Esophagus muscularis mucosa (tissue), 4 donors: ENCODE data around the gene ADCY7. TPM values are rescaled to one million over a fixed set of nuclear protein-coding genes. Genes with fewer than 3 reads are reported as not detected.

Experiments used
- DNase-seq: peaks from one replicate; pipeline ENCODE4 v3.0.0-alpha.2; 2017; ENCODE audit errors: extremely low spot score
- H3K27ac ChIP-seq, 4 donors: fragments of 200-600 bp; sonication (generic); replicated peaks in 1 of 4; 1 replicate in 3 of 4; 2 replicates in 1 of 4; pipeline ENCODE4 v1.5.1; 2016 to 2019; ENCODE audit warnings: mild to moderate bottlenecking in 1 of 4
- H3K27me3 ChIP-seq, 4 donors: fragments of 200-600 bp; sonication (generic); one replicate each; pipeline versions ENCODE4 v1.5.1 to v1.6.0; 2016 to 2019
- H3K36me3 ChIP-seq, 4 donors: fragments of 200-600 bp; sonication (generic); one replicate each; pipeline ENCODE4 v1.5.1; 2016 to 2019
- H3K4me1 ChIP-seq, 4 donors: fragments of 200-600 bp; sonication (generic); one replicate each; pipeline ENCODE4 v1.5.1; 2016 to 2019
- H3K4me3 ChIP-seq, 4 donors: fragments of 200-600 bp; sonication (generic); 1 replicate in 2 of 4; 2 replicates in 2 of 4; pipeline ENCODE4 v1.5.1; 2016 to 2019; ENCODE audit warnings: mild to moderate bottlenecking in 4 of 4, moderate library complexity in 1 of 4
- H3K9me3 ChIP-seq, 4 donors: fragments of 200-600 bp; sonication (generic); 1 replicate in 3 of 4; 2 replicates in 1 of 4; pipeline ENCODE4 v1.5.1; 2016 to 2019
- EP300 ChIP-seq: sonication (generic); formaldehyde crosslinking; IDR thresholded peaks from one replicate; pipeline ENCODE4 v1.6.1; 2017; ENCODE audit warnings: antibody characterized with exemption
- POLR2A ChIP-seq: fragments of 450-650 bp; IDR thresholded peaks from one replicate; pipeline ENCODE4 v1.6.1; 2017; ENCODE audit warnings: antibody characterized with exemption, moderate library complexity, mild to moderate bottlenecking, low read depth
- POLR2AphosphoS5 ChIP-seq, 2 donors: sonication (generic); formaldehyde crosslinking; IDR thresholded peaks; one replicate each; pipeline ENCODE4 v1.6.1; 2017; ENCODE audit warnings: antibody characterized with exemption in 2 of 2
- WGBS: methylation state at CpG from one replicate; pipeline ENCODE4 v1.1.5; 2018; 5-methylcytosine and 5-hydroxymethylcytosine counted together
- intact Hi-C: fragments of 100-400 bp; cut with DNase I; formaldehyde crosslinking; loops from one replicate; pipeline ENCODE4 v1.15.1; 2023
- total RNA-seq, 4 donors: library from RNA; depleted of rRNA; stranded (reverse); fragments of >200 nt; gene quantifications; one replicate each; pipeline versions ENCODE4 v1.1.0 to v1.2.1, GENCODE V29; 2016
- TF ChIP-seq, protein P1 (sequence below), 3 experiments: fragments of 200-600 bp in 2 of 3; fragments of 450-650 bp in 1 of 3; sonication (generic) in 2 of 3; IDR thresholded peaks; one replicate each; pipeline ENCODE4 v1.5.1; 2017 to 2019; ENCODE audit warnings: antibody characterized with exemption in 3 of 3, mild to moderate bottlenecking in 2 of 3, moderate library complexity in 1 of 3

ADCY7 gene
- total RNA-seq, 4 donors from 2014 or later, result 12.3 to 17.4 (median 15.6) TPM

GRCh38 chr16:50261707-50262235, 4.6 kb upstream of the ADCY7 start:
- Histone ChIP-seq H3K4me1 (peaks cover 8 to 40% (median 34%) of the 10 kb centered on the region in 4 donors), H3K36me3 (no peaks in the 10 kb centered on the region), H3K4me3 (no peak overlapping the region), H3K9me3 (no peaks in the 10 kb centered on the region), H3K27ac (no peak overlapping the region), H3K27me3 (no peaks in the 10 kb centered on the region)
- TF ChIP-seq, protein P1, sequence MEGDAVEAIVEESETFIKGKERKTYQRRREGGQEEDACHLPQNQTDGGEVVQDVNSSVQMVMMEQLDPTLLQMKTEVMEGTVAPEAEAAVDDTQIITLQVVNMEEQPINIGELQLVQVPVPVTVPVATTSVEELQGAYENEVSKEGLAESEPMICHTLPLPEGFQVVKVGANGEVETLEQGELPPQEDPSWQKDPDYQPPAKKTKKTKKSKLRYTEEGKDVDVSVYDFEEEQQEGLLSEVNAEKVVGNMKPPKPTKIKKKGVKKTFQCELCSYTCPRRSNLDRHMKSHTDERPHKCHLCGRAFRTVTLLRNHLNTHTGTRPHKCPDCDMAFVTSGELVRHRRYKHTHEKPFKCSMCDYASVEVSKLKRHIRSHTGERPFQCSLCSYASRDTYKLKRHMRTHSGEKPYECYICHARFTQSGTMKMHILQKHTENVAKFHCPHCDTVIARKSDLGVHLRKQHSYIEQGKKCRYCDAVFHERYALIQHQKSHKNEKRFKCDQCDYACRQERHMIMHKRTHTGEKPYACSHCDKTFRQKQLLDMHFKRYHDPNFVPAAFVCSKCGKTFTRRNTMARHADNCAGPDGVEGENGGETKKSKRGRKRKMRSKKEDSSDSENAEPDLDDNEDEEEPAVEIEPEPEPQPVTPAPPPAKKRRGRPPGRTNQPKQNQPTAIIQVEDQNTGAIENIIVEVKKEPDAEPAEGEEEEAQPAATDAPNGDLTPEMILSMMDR (IDR thresholded peaks at IDR 0.05), result no peak
- TF ChIP-seq POLR2AphosphoS5 (IDR thresholded peaks at IDR 0.05), result no peak
- no peak for TF ChIP-seq POLR2A
- no peak for TF ChIP-seq EP300
- WGBS, result 79% methylated on average over 11 of the region's 11 CpGs
- DNase-seq, result no peak
- intact Hi-C loops, result no loop called here

GRCh38 chr16:50263060-50263909, 3.1 kb upstream of the ADCY7 start:
- intact Hi-C loops, result no loop called here
- 93% methylated on average over 14 of the region's 16 CpGs for WGBS
- Histone ChIP-seq H3K4me3 (no peak overlapping the region), H3K4me1 (peaks cover 8 to 48% (median 38%) of the 10 kb centered on the region in 4 donors), H3K27me3 (no peaks in the 10 kb centered on the region), H3K36me3 (no peaks in the 10 kb centered on the region), H3K9me3 (no peaks in the 10 kb centered on the region), H3K27ac (no peak overlapping the region)
- TF ChIP-seq POLR2A (no peak), POLR2AphosphoS5 (IDR thresholded peaks at IDR 0.05) (no peak), EP300 (no peak)
- DNase-seq, result no peak

- no peaks in the 10 kb centered on the region for H3K36me3 ChIP-seq
- H3K4me3 ChIP-seq, result no peak overlapping the region
- H3K27ac ChIP-seq, result no peak overlapping the region
- TF ChIP-seq POLR2AphosphoS5 (IDR thresholded peaks at IDR 0.05), result no peak
- no peak for TF ChIP-seq EP300
- TF ChIP-seq, protein P1 (IDR thresholded peaks at IDR 0.05), result no peak
- TF ChIP-seq POLR2A, result no peak
- H3K27me3 ChIP-seq, result no peaks in the 10 kb centered on the region
- peaks cover 8 to 39% (median 32%) of the 10 kb centered on the region in 4 donors for H3K4me1 ChIP-seq
- intact Hi-C loops, result no loop called here
- no peaks in the 10 kb centered on the region for H3K9me3 ChIP-seq
- WGBS, result 85% methylated on average over 8 of the region's 8 CpGs
- DNase-seq, result no peak
Observed at GRCh38 chr16:50263940-50264929, 2.1 kb upstream of the ADCY7 start.

- 76% methylated on average over 2 of the region's 2 CpGs for WGBS
- Histone ChIP-seq H3K36me3 (no peaks in the 10 kb centered on the region), H3K4me1 (peaks cover 3 to 31% (median 22%) of the 10 kb centered on the region in 4 donors), H3K4me3 (no peak overlapping the region), H3K9me3 (no peaks in the 10 kb centered on the region), H3K27ac (no peak overlapping the region), H3K27me3 (no peaks in the 10 kb centered on the region)
- DNase-seq, result no peak
- no peak for TF ChIP-seq EP300
- TF ChIP-seq POLR2AphosphoS5 (IDR thresholded peaks at IDR 0.05), result no peak
- TF ChIP-seq POLR2A, result no peak
- TF ChIP-seq, protein P1 (IDR thresholded peaks at IDR 0.05), result no peak
- intact Hi-C loops, result no loop called here
Observed at GRCh38 chr16:50265260-50265659, 1.1 kb upstream of the ADCY7 start.
